Neural cell (in vitro differentiated cells): ENCODE measurements around the gene BMP10.

Source experiments
- EP300 ChIP-seq: fragments of 450-650 bp; conservative IDR thresholded peaks from 2 replicates; pipeline ENCODE4 v1.6.1; 2014; ENCODE audit warnings: antibody characterized with exemption, mild to moderate bottlenecking, moderate library complexity; ENCODE audit not compliant: poor library complexity, severe bottlenecking
- EZH2 ChIP-seq: fragments of 200-600, 300-800 bp; shearing (Covaris generic), sonication (generic); IDR thresholded peaks from 2 replicates; pipeline ENCODE4 v1.6.1; 2014; ENCODE audit warnings: antibody characterized with exemption, low read length, borderline replicate concordance, mild to moderate bottlenecking; ENCODE audit not compliant: insufficient read depth, poor library complexity, severe bottlenecking
- POLR2AphosphoS5 ChIP-seq: IDR thresholded peaks from 2 replicates; pipeline ENCODE4 v1.6.1; 2012
- SMC3 ChIP-seq: fragments of 450-650 bp; conservative IDR thresholded peaks from 2 replicates; pipeline ENCODE4 v1.6.1; 2014; ENCODE audit warnings: antibody characterized with exemption, mild to moderate bottlenecking, moderate library complexity; ENCODE audit not compliant: poor library complexity
- TAF1 ChIP-seq: IDR thresholded peaks from 2 replicates; pipeline ENCODE4 v1.6.1; 2012; ENCODE audit warnings: low read depth
- TF ChIP-seq, protein P1 (sequence below): fragments of 450-650 bp; IDR thresholded peaks from 2 replicates; pipeline ENCODE4 v1.5.1; 2014; ENCODE audit warnings: antibody characterized with exemption, mild to moderate bottlenecking, moderate library complexity; ENCODE audit not compliant: poor library complexity, severe bottlenecking

DNA sequence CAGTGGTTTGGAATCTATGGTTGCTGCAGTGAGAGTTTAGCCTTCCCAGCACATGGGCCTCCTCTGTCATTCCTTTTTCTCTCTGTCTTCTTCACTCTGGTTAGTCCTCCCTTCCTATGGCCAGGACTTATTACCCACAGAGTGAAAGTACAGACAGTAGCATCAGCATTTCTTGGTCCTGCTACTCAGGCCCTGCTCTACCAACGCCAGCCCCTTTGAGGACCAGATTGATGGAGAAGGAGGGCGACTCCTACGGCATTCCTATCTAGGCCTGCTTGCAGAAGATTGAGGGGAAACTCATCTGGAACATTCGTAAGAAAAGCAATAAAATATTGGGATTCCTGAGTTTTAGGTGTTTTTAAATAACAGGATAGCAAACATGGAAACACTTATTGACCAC lies 43.5 kb downstream of the BMP10 start:
- TF ChIP-seq EZH2 (no peak), SMC3 (no peak), TAF1 (no peak), EP300 (no peak), POLR2AphosphoS5 (no peak)
- TF ChIP-seq, protein P1, sequence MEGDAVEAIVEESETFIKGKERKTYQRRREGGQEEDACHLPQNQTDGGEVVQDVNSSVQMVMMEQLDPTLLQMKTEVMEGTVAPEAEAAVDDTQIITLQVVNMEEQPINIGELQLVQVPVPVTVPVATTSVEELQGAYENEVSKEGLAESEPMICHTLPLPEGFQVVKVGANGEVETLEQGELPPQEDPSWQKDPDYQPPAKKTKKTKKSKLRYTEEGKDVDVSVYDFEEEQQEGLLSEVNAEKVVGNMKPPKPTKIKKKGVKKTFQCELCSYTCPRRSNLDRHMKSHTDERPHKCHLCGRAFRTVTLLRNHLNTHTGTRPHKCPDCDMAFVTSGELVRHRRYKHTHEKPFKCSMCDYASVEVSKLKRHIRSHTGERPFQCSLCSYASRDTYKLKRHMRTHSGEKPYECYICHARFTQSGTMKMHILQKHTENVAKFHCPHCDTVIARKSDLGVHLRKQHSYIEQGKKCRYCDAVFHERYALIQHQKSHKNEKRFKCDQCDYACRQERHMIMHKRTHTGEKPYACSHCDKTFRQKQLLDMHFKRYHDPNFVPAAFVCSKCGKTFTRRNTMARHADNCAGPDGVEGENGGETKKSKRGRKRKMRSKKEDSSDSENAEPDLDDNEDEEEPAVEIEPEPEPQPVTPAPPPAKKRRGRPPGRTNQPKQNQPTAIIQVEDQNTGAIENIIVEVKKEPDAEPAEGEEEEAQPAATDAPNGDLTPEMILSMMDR = no peak
